CD1c-positive myeloid dendritic cell (primary cell): Measurements from ENCODE around the gene ABTB2.

Source experiments
- DNase-seq: peaks from one replicate; pipeline ENCODE4 v3.0.0-alpha.2; 2016; ENCODE audit errors: extremely low spot score

ABTB2 gene

DNA sequence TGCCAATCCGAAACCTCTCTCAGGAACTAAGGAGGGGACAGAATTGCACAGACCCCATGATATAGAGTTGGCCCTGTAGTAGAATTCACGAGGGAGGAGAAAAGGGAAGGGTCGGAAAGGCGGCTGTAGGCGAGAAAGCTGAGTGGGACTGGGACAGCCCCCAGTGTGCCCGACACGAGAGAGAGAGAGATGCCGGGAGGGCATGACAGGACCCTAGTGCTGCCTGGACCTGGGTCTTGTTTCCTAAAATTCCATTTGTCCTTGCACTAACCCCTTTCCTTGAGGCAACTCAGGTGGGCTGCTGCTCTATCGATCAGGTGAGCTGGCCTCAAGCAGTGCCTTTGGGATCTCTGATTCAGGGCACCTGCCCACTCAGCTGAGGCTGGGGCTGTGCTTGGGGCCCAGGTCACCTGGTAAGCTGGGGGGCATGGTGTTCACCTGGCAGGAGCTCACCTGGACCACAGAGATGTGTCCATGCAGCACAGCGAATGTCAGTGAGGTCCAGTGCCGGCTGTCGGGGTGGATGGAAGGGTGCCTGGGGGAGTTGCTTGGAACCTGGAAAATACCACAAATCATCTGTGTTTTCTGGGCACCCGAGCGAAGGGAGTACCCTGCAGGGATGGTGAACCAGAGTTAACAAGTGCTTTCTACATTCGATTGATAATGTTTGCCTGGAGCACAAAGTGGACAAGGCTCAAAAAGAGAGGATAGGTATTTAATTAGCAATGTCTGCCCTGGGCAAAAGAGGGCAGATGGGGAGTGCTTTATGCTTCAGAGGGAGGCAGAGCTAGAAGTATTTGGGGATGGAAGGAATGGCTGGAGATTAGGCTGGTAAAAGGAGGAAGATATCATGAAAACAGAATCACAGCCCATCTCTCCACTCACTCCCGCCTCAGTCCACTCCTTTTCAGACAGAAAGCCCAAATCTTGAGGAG, 190.7 kb downstream of the ABTB2 start:
- DNase-seq = no peak

DNA sequence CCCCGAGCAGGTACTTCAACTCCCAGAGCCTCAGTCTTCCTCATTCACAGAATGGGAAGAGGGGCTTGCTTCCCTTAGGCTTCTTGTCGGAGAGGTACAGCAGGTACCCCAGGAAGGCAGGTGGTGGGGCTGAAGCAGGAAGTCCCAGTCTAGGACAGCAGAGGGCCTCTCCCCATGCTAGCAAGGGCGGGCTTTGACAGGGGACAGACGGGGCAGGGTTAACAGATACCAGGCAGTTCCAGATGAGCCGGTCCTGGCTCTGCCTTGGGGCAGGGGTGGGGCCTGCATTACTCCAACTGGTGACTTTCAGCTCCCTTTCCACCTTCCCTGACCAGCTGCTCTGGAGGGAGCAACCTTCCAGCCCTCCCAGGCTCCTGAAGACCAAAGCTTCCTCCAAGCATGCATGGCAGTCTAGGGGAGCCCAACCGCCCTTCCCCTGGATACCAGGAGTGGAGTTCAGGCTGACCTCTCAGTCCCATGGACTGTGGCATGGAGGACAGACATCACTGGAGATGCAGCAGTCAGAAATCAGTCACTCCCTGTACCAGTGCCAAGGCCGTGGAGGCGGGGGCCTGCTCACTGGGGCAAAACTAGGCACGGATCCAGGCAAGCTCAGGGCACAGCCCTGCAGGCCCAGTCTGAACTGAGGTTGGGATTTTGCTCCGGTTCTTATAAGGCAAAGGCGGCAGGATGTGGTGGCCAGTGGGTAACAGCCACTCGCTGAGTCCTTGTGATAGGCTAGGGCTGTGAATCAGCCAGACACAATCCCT, 191.8 kb downstream of the ABTB2 start:
- DNase-seq = no peak

DNA sequence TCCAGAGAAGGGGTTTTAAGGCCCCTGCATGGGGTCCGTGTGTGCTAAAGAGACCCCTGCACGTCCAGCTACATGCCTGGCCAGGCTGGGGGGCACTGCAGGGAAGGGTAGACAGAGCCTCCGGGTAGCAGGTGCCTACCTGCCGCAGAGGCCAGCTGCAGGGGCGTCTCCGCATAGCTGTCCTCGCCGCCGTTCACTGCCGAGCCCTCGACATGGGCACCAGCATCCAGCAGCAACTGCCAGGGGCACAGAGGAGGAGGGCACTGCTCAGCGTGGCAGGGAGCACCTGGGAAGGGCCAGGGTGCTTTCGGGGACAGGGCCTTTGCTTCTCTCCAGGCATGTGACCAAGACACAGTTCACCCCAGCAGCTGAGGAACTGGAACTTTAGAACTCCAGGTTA, 192.7 kb downstream of the ABTB2 start:
- no peak for DNase-seq

DNA sequence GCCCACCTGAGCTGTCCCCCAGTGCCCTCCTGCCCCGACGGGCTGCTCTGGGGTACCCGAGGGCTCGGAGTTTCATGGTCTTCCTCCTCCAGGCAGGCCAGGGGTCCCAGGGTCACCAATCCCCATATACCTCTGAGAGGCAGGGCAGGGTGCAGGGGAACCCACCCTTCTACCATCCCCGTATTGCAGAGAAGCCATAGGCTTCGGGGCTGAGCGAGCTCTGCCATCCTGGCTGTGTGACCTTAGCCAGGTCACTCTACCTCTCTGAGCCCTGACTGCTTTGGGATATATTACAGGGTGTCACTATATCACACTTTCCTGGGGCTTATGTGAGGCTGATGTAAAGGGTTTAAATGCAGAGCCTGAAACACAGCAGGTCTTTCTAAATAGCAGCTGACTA, 195.0 kb downstream of the ABTB2 start:
- no peak for DNase-seq

DNA sequence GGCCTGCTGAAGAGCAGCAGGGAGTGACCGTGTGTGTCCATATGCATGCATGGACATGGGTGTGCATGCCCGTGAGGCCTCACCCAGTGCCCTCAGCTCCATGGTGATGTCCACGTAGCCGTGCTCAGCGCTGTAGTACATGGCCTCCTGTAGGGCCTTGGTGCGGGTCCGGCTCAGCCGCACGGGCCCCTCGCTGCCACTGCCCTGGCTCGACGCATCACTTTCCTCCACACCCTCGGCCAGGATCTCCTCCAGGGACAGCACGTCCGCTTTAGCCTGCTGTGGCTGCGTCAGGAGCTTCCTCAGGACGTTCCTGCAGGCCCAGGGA, 195.4 kb downstream of the ABTB2 start:
- no peak for DNase-seq

DNA sequence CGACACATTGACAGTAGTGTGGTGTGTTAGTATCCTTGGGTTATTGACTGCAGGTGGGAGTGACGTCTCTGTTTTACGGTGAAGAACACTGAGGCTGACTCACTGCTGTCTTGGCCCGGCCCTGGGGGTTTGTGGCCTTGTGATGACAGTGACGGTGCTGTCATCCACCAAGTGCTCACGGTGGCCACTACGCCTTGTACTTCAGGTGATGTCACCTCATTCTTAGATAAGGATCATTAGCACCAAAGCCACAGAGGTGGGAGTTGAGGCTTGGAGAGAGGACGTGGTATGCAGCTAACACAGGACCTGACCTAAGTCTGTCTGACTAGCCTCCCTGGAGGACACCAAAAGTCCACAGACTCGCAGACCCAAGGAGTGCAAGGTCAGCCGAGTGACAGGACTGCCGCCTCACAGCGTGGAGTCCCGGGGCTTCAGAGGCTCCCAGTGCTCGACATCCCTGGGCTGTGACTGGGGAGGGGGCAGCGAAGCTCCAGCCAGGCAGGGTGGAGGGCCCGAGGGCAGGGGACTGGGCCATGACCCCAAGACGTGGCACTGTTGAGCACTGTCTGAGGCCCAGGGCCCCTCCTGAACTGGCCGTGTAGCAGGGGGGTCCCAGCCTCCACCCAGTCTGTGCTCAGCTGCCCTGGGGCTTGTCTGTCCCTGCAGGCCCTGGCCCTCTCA, 195.9 kb downstream of the ABTB2 start:
- no peak for DNase-seq

DNA sequence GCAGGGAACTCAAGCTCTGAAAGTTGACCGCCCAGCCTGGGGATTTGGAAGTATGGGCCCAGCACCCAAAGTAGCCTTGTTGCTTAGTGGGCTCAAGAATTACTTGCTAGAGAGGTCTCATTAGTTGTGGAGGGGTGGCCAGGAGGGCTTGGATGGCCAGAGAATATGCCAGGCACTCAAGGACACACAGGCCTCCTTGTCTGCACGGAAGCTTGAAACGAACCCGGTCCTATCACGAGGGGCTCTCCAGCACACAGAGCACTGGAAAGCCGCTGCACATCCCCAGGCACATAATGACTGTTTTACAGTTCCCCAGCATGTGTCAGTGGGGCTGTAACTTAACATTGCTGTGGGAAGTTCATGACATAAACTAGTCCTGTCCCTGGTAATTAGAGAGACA, 196.4 kb downstream of the ABTB2 start:
- DNase-seq = no peak

DNA sequence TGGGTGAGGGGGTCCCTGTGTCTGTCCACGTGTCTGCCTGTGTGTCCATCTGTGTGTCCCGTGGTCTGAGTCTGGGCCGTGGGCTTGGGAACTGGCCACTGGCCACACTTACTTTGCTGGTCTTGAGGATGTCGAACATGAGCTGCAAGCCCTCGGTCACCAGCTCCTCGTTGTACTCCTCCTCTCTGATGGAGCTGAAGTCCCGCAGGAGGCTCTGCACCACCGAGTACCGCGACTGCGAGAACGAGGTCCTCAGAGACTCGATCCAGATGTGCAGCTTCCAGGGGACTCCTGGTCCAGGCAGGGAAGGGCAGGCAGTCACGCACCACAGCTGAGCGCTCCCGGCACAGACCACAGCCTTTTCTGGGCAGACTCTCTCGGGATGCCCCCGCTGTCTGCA, 197.0 kb downstream of the ABTB2 start:
- DNase-seq = no peak

DNA sequence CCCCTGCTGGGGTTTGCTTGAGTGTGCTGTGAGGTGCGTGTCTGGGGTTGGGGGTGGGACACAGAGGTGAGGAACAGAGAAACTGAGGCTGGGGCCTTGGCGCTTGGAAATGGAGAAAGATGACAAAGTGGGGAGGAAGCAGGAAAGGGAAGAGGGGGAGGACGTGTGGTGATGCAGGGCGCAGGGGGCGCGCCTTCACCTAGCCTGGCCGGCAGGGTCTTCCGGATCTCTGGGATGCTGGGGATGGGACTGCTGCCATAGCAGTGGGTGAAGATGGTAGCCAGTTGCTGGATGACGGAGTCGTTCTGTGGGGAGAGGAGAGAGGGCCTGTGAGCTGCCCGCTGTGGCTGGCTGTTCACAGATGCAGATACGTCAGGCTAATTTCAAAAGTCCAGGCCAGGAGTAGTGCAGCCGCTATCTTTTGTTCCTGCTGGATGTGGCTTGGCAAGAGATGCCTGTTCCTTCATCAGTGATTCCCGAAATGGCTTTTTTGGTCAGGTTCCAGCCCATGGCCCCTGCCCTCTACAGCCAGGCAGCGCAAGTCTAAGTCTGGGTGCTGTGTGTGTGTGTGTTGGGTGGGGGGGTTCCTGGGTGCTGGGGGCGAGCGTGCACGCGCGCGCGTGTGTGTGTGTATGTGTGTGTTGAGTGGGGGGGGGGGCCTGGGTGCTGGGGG, 197.6 kb downstream of the ABTB2 start:
- no peak for DNase-seq

DNA sequence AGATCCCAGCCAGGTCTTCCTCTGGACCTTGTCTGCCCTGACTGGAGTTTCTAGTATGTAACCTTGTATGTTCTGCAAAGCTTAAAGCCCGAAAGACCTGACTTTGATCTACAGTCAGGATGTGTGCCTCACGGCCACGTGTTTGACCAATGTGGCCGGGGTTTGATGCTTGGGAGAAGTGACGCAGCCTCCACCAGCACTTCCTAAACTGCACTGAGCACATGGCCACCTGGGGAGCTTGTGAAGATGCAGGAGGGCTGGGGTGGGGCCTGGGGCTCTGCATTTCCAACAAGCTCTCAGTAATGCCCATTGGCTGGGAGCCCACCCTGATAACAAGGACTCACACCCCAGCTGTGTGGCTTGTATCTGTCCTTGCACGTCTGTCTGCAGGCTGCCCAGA, 199.1 kb downstream of the ABTB2 start:
- DNase-seq = no peak

DNA sequence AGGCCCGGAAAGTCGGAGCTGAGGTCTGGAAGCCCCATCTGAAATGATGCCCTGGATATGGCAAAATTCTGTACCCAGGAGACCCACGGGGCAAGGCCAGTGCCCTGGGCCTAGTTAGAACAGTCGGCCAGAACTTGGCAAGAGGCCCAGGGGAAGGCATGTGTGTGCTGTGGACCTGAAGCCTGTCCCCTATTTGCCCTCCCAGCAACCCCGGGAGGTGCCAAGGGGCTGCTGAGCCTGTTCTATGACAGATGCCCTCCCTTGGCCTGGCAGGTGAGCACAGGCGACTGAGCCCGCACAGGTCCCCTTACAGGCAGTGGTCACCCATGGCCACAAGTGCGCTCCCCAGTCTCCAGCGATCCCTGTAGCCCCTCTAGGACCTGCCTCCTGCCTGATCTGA, 200.6 kb downstream of the ABTB2 start:
- DNase-seq = no peak

DNA sequence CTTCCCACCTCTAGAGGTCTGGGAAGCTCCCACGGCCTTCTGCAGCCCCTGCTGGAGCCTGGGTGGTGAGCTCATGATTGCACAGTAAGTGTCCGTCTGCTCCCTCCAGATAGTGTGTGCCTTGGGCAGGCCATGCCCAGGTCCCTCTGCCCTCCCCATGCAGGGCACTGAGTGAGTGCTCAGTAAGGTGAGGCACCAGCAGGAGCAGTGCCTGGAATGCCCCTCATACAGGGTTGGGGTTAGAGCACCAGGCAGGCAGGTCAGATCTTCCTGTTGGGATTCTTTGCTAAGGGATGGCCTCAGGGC, 202.1 kb downstream of the ABTB2 start:
- DNase-seq = no peak

DNA sequence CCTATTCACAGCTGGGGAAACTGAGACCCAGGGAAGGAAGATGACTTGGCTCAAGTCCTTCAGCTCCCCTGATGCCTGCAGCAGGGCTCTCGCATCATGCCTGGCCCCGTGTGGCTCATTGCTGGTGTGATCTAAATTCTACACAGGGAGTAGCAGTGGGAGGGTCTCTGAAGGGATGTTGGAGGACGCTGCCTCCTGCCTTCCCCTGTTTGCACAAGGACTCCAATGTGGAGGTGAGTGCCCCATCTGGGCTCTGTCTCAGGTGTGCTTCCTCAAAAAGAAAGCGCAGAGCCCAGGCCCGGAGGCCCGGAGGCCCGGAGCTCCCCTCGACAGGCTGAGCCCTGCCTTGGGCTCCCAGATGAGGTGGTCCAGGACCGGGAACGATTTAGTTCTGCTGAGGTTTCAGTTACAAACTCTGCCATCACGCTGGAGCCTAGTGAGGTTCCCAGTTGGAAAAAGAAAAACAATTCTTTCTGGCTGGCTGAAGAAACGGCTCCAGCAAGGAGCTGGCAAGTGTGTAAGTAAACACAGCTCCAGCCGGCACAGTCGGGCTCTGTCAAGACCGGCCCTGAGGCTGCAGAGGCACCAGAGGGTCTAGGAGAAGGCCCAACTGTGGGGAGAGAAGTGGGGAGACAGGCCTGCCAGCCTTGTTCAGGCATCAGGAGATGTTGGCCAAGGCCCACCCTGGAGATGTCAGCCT, 202.6 kb downstream of the ABTB2 start:
- no peak for DNase-seq

DNA sequence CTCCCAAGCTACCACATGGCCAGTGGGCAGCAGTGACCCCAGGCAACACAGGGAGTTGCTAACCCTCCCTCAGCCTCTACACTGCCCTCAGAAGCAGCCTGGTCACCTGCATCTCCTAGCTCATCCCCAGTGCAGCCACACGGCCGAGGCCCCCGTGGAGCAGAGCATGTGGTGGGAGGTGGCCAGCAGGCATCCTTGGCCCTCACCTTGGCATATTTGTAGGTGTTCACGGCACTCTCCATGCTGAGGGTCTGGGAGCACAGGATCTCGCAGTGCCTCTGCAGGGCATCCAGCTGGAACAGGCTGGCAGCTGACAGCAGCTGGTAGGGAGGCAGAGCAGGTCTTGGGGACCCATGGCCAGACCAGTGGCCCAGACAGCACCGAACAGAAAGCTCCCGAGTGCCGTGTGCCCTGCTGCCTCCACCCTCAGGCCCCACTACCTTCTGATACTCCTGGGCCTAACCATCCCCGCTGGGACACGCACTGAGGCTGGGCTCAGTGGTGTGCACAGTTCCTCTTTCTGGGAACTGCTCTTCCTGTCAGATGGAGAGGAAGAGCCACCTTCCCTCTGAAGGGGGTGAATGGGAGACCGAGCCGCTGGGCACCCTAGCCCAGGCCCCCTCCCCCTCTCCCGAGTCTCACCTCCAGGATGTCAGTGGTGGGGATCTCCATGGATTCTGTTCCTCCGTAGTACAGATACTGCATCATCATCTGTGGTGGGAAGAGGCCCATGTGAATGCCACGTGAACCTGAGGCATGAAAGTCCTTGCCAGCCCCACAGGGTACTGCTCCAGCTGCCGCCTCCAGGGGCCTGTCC, 203.5 kb downstream of the ABTB2 start:
- peak; percentile 63 for DNase-seq

DNA sequence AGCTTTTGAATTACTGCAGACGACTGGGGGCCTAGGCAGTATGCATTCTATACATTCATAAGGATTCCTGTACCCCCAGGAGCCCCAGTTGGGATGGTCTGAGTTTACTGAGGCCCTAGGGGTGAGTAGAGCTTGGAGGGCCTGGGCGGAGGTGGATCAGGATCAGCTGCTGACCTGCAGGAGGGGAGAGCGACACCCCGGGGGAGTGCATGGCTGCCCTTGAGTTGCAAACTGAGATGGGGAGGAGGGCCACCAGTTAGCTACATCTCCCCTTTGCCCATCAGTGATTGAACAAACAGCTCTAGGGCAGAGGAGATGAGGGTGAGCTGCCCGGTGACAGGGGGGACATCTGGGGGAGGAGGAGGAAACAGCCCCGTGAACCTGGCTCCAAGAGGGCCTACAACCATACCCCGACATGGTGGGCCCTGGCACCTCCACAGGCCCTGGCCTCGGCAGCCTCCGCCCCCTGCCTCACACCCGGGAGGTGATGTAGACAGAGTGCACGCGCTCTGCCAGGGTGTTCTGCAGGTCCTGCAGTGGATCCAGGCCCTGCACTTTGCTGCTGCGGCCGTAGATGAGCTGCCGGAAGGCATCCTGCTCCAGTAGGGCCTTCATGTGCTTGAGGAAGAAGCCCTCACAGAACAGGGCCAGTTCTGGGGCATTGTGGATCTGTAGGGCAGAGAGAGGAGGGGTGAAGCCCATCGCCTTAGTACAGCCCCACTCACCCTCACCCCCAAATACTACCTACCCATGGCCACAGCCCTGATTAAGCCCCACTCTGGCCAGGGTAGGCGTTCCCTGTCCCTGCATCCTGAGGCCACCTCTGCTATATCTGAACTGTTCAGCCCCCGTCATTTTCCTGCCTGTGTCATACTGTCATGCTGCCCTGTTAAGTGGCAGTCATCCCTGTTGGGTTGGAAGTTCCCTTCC, 205.6 kb downstream of the ABTB2 start:
- DNase-seq = no peak

DNA sequence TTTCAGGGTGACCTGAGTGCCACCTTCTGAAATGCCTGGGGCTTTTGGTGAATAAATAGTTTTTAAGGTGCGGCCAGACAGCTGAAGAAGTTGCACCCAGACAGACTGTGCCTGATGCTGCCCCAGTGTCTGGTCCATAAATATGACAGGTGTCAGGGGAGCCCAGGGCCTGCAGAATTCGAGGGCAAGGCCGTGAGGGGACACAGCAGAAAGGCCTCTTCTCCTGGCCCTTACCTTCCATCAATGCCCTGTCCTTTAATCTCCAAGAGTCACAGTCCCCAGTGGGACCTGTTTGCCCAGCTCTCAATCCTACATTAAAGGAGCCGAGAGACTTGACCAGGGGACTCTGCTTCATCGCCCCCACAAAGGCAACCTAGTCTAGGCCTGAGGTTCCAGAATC, 206.6 kb downstream of the ABTB2 start:
- no peak for DNase-seq

DNA sequence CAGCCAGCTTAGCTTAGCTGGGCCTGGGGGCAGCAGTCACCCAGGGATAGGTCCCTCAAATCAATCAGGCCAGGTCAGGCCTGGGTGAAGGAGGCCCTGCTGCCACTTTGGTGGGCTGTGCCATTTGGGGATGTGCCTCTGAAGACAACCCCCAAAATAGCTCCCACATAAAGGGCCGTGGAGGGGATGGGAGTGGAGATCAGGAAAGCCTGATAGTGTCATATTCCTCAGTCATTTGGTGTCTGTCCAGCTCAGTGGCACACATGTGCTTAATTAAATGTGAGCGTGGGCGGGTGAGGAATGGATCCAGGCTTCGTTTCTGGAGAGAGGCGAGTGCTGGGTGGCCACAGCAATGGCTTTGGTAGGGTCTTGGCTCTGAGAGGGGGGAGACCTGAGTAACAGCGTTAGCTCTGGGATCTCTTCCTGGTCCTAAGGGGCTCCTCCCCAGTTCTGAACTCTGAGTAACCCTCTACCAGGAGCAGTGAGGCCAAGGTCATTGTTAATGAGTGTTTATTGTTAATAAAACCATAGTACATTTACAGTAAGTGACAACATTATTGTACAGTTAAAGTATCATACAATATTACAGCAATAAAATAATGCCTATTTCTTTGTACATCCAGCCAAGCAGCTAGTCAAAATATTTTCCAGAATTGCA, 207.2 kb downstream of the ABTB2 start:
- no peak for DNase-seq

DNA sequence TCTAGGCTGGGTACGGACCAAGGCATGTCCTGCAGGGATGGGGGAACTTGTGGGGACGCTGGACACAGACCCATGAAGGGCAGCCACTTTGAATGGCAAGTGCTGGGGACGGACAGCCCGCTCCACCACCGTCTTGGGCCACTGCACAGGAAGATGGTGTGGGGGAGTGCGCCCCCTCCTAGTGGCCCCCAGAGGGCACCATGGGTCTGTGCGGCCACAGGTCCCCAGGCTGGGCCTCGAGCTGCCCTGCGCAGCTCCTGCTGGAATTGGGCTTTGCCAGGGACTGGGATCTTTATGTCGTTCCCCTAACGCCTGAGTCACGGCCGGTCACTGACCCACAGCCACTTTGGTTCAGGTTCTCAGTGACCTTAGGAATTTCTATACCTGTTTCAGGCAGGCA, 208.0 kb downstream of the ABTB2 start:
- no peak for DNase-seq

DNA sequence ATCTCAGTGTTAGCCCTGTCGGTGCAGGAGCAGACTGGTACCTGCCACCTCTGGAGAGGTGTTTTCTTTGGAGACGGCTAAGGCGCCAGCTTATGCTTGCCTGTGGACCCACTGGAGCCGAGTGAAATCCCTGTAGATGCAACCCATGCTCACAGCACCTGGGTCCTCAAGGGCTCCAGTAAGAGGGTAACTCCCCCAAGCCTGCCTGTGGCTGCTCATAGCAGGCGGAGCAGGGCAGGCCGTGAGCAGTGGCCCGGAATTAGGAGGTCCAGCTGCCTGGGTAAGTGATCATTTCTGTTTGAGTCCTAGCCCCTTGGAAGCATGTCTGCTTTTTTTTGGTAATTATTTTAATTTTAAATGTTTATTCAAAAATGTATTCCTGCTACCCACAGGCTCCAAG, 208.5 kb downstream of the ABTB2 start:
- DNase-seq = no peak
